GM19452 (cell line): Measurements from ENCODE around the gene KIRREL2.

Experiments
- ATAC-seq: cut with Tn5 transposase; IDR thresholded peaks from one replicate; pipeline ENCODE4 v1.9.1; 2021; ENCODE audit not compliant: unreplicated experiment

KIRREL2 gene

DNA sequence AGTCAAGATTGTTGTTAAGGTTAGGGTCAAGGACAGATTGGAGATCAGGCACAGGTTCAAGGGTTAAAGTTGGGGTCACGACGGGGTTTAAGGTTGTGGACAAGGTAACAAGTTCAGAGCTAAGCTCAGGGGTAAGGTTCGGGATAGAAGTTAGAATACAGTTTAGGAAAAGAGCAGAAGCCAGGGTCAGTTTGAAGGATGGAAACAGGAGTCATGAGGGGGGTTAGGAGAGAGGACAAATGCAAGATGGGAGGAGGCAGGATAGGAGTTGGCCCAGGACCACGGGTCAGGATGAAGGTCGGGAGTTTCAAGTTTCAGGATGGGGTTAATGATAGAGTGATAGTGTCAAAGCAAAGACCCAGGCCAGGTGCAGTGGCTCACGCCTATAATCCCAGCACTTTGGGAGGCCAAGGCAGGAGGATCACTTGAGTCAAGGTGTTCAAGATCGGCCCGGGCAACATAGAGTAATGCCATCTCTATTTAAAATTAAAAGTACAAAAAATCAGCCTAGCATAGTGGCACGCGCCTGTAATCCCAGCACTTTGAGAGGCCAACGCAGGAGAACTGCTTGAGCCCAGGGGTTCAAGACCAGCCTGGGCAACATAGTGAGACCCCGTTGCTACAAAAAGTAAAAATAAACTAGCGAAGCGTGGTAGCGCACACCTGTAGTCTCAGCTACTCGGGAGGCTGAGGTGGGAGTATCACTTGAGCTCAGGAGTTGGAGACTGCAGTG, 12.1 kb upstream of the KIRREL2 start:
- no peak for ATAC-seq

DNA sequence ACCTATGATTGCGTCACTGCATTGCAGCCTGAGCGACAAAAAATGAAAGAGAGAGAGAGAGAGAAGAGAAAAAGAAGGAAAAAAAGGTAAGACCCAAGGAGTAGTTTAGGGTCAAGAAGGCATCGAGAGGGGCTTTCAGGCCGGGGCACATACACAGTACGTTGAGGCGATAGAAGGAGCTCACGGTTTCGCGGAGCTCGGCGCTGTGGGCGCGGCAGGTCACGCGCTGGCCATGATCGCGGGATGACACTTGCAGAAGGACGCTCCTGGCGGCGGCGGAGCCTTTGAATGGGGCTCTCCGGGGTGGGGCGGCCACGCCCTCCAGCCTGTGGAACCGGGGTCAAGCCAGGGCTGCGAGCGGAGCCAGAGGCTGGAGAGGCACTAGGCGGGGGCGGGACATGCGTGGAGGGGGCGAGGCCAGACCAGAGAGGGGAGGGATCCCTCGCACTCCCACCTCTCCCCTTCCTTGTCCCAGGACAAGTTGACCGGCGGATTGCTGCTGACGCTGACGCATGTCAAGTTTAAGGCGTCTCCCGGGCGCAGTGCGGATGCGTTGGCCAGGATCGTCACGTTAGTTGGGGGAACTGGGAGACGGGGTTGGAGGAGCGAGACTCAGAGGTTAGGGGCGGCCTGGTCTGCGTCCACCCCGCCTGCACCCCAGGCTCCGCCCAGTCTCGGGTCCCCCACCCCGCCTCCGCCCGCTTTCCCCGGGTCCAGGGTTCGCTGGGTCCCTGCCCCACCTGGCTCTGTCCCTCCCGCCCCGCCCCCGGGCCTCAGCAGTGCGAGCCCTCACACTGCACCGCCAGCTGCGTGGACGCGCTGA, 11.3 kb upstream of the KIRREL2 start:
- no peak for ATAC-seq

DNA sequence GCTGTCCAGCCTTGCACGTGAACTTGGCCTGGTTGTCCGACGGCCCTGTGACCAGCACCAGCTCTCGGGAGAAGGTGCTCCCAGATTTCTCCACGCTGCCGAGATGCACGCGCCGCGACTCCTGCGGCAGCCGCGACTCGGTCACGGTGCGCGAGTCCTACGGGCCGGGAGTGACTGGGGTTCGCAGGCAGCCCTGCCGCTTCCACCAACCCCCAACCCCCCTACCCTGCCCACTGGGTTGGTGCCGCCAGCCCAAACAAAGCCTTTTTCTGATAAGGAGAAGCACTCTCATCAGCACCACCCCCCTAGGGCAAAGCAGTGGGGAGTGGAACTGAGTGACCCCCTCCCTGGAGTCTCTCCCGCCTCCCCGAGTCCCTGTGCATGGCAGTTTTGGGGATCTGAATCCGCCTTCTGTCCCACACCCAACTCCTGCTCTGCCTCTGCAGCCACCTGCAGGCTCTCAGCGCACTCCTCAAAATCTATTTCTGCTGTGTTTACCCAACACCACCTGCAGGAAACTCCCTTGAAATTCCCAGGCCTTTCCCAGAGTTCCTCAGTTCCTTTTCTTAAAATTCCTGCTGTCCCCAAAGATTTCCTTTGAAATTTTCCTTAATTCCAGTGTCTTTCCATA, 10.6 kb upstream of the KIRREL2 start:
- no peak for ATAC-seq

DNA sequence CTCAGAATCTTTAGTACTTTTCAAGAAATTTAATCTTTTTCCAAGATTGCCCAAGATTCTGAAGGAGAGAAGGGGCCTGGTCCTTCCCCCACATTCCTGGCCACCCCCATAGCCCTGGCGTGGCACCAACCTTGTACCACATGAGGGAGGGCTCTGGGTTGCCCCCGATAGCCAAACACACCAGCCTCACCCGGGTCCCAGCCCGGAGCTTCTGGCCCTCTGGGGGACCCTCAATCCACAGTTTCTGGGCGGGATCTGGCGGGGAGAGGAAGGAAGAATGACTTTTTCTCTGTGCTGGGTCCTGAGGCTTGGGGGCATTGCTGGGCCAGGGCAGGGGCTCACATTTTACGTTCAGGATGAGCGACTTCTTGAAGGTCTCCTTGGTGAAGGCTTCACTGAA, 8.8 kb upstream of the KIRREL2 start:
- ATAC-seq, result no peak

- ATAC-seq, result no peak
Measured at GRCh38 chr19:35848486-35848885, 8.2 kb upstream of the KIRREL2 start.

GRCh38 chr19:35848919-35849505, 7.7 kb upstream of the KIRREL2 start:
- ATAC-seq, result no peak

GRCh38 chr19:35851213-35852028, 5.3 kb upstream of the KIRREL2 start:
- no peak for ATAC-seq

DNA sequence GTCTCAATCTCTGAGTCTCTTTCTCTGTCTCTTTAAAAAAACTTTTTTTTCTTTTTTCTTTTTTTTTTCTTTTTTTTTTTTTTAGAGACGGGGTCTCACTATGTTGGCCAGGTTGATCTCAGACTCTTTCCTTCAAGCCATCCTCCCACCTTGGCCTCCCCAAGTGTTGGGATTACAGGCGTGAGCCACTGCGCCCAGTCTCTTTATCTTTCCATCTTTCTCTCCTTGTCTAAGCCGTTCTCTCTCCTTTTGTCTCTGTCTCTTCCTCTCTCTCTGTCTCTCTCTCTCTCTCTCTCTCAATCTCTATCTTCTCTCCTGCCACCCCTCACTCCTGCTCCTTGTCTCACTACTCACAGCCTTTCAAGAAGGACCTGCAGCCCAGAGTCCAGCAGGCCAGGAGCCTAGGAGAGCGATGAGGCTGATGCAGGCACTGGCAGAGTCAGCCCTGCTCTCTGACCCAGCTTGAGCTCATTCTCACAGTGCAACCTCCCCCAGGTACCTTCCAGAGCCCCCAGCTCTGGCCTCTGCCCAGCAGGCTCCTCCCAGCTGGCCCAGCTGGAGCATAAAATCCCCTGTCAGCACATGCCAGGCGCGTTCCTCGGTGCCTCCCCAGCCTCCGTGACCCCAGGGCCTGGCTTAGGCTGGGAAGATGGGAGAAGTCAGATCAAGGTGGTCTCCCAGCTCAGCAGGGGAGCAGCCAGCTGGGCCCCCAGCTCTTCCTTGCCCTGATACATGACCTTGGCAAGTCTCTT, 4.5 kb upstream of the KIRREL2 start, which contains the start of gene NPHS1:
Gene NPHS1, minus strand, starts transcription at position 476 of the 752 bp plus-strand sequence. CDS start 667 bp downstream, outside the sequence.
- ATAC-seq, result no peak

- no peak for ATAC-seq
Measured at GRCh38 chr19:35853038-35853756, 3.5 kb upstream of the KIRREL2 start.

- no peak for ATAC-seq
Measured at GRCh38 chr19:35858311-35858710, 1.6 kb downstream of the KIRREL2 start.

GRCh38 chr19:35859414-35859813, 2.7 kb downstream of the KIRREL2 start:
- ATAC-seq, result no peak

GRCh38 chr19:35860436-35860817, 3.7 kb downstream of the KIRREL2 start:
- ATAC-seq, result no peak

DNA sequence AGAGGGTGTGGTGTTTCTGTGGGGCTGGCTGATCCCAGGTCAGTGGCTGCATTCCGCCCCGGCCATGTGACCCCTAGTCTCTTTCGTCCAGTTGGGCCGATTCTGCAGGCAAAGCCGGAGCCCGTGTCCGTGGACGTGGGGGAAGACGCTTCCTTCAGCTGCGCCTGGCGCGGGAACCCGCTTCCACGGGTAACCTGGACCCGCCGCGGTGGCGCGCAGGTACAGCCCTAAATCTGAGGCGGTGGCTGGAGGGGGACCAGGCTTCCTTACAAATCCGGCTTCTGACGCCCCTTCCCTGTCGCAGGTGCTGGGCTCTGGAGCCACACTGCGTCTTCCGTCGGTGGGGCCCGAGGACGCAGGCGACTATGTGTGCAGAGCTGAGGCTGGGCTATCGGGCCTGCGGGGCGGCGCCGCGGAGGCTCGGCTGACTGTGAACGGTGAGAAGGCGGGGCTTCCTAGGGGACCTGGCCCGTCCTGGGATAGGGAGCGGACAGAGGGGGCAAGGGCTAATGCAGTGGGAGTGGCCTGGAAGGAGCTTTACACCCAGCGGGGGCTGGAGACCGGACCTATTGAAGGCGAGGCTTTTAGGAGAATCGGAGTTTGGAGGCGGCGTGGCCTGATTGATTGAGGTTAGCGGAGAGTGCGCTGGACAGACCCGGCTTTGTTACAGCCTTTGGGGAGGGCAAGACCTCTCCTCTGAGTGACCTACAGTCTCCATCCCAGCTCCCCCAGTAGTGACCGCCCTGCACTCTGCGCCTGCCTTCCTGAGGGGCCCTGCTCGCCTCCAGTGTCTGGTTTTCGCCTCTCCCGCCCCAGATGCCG, 4.3 kb downstream of the KIRREL2 start:
- no peak for ATAC-seq

DNA sequence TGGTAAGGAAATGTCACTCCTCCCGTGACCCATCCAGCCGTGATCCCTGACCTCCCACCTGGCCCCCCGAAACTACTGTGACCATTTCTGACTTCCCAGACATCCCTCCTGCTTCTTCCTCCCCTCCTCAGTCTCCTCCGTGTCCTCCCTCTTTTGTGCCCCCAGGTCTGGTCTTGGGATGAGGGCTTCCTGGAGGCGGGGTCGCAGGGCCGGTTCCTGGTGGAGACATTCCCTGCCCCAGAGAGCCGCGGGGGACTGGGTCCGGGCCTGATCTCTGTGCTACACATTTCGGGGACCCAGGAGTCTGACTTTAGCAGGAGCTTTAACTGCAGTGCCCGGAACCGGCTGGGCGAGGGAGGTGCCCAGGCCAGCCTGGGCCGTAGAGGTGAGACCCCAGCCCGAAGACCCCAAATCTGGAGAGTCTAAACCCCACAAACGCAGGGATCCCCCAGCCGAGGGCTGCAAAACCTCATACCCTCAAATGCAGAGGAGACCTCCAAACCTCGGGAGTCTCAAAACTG, 5.0 kb downstream of the KIRREL2 start:
- ATAC-seq, result no peak

DNA sequence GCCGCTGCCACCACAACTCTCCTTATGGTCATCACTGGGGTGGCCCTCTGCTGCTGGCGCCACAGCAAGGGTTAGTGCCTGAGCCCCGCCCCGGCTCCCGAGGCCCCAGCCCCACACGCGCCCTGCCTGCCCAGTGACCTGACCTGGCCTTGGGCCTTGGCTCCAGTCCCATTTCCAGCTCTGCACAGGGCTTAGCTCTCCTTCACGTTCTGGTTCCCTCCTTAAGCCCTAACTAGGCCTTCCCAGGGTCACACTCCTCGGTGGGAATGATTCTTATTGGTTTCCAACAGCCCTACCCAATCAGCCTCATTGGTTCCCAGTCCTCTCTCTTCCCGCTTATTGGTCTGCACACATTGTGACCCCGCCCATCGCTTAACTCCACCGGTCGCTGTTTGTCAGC, 5.8 kb downstream of the KIRREL2 start:
- ATAC-seq, result no peak

- no peak for ATAC-seq
Measured at GRCh38 chr19:35863018-35863417, 6.3 kb downstream of the KIRREL2 start.

- ATAC-seq, result no peak
Measured at GRCh38 chr19:35868172-35868822, 11.6 kb downstream of the KIRREL2 start, which contains the start of gene APLP1. Gene APLP1 (plus strand): TSS chr19:35868574. CDS start chr19:35868637, 63 bp downstream.
